Breast epithelium (tissue), 3 donors: Measurements from ENCODE around the gene ALDH2.

ENCODE experiments used
- CTCF ChIP-seq, 3 donors: fragments of 450-650 bp; IDR thresholded peaks; one replicate each; pipeline ENCODE4 v1.5.1; 2016 to 2017; ENCODE audit warnings: antibody characterized with exemption in 3 of 3, mild to moderate bottlenecking in 3 of 3, moderate library complexity in 3 of 3
- POLR2A ChIP-seq: fragments of 450-650 bp; IDR thresholded peaks from one replicate; pipeline ENCODE4 v1.6.1; 2016; ENCODE audit warnings: antibody characterized with exemption, mild to moderate bottlenecking, moderate library complexity

- TF ChIP-seq CTCF (IDR thresholded peaks at IDR 0.05) (no peak), POLR2A (no peak)
Measured at GRCh38 chr12:111858778-111859177, 92.0 kb downstream of the ALDH2 start.
